ENCODE results near the gene FMN1. TPM values are rescaled to one million over a fixed set of nuclear protein-coding genes. Genes with fewer than 3 reads are reported as not detected.

The FMN1 gene
- total and polyA plus RNA-seq, 2 donors from 2014 or later, result 0.71 to 44.8 TPM

DNA sequence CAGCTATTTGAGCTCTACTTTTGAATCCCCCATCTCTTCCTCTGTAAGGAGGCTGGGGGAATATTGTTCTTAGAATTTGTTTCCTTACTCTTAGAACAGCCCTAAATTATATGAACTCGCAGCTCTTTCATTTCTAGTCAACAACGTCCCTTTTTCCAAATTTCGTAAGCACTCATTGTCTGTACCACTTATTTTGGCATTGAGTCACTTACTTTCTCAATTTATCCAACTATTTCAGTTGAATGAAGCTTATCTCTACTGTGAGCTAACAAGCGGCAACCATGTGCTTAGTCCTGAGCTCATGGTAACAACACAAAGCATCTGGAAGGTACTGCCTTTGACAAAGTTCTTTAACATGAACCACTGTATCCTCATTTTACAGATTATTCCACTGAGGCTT lies 285.6 kb downstream of the FMN1 start:
- Histone ChIP-seq H3K4me3 (ENCODE audit: low read length in 3 of 3) (no peak overlapping the region), H3K9me3 (ENCODE audit: control insufficient read depth in 2 of 3, insufficient read depth in 1 of 3, low read length in 3 of 3) (no peaks in the 10 kb centered on the region), H3K9ac (ENCODE audit: low read length in 3 of 3) (no peak overlapping the region), H3K4me1 (ENCODE audit: control insufficient read depth in 2 of 3, insufficient read depth in 2 of 3, low read depth in 1 of 3, low read length in 3 of 3) (no peaks in the 10 kb centered on the region), H3K27me3 (ENCODE audit: control insufficient read depth, insufficient read depth, low read length) (no peaks in the 10 kb centered on the region), H3K27ac (ENCODE audit: low read depth in 2 of 2, low read length in 2 of 2) (no peak overlapping the region), H3K36me3 (ENCODE audit: control insufficient read depth in 2 of 3, insufficient read depth in 3 of 3, low read length in 3 of 3) (no peaks in the 10 kb centered on the region)
- DNase-seq (no peak), FAIRE-seq (no peak)
- TF ChIP-seq, protein P1, sequence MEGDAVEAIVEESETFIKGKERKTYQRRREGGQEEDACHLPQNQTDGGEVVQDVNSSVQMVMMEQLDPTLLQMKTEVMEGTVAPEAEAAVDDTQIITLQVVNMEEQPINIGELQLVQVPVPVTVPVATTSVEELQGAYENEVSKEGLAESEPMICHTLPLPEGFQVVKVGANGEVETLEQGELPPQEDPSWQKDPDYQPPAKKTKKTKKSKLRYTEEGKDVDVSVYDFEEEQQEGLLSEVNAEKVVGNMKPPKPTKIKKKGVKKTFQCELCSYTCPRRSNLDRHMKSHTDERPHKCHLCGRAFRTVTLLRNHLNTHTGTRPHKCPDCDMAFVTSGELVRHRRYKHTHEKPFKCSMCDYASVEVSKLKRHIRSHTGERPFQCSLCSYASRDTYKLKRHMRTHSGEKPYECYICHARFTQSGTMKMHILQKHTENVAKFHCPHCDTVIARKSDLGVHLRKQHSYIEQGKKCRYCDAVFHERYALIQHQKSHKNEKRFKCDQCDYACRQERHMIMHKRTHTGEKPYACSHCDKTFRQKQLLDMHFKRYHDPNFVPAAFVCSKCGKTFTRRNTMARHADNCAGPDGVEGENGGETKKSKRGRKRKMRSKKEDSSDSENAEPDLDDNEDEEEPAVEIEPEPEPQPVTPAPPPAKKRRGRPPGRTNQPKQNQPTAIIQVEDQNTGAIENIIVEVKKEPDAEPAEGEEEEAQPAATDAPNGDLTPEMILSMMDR (IDR thresholded peaks at IDR 0.05; ENCODE audit: borderline replicate concordance, extremely low read depth, insufficient read depth), result no peak
- intact Hi-C loops (cut with DNase I), result no loop called here

- intact Hi-C loops (cut with DNase I), result no loop called here
- DNase-seq, result peak in 2 of 5 donors; percentile 29 to 44
These were observed 286.2 kb downstream of the FMN1 start for GRCh38 chr15:32908135-32908801.

GRCh38 chr15:32905481-32905880 lies 289.0 kb downstream of the FMN1 start:
- H3K9ac ChIP-seq (ENCODE audit: low read length in 3 of 3), result no peak overlapping the region
- no peak overlapping the region for H3K4me3 ChIP-seq (ENCODE audit: low read length in 3 of 3)
- H3K36me3 ChIP-seq (ENCODE audit: control insufficient read depth in 2 of 3, insufficient read depth in 3 of 3, low read length in 3 of 3), result no peaks in the 10 kb centered on the region
- no peaks in the 10 kb centered on the region for H3K9me3 ChIP-seq (ENCODE audit: control insufficient read depth in 2 of 3, insufficient read depth in 1 of 3, low read length in 3 of 3)
- no peaks in the 10 kb centered on the region for H3K27me3 ChIP-seq (ENCODE audit: control insufficient read depth, insufficient read depth, low read length)
- intact Hi-C loops (cut with DNase I), result no loop called here
- no peak for FAIRE-seq
- H3K4me1 ChIP-seq (ENCODE audit: control insufficient read depth in 2 of 3, insufficient read depth in 2 of 3, low read depth in 1 of 3, low read length in 3 of 3), result no peaks in the 10 kb centered on the region
- TF ChIP-seq, protein P1 (IDR thresholded peaks at IDR 0.05; ENCODE audit: borderline replicate concordance, extremely low read depth, insufficient read depth), result no peak
- no peak overlapping the region for H3K27ac ChIP-seq (ENCODE audit: low read depth in 2 of 2, low read length in 2 of 2)
- no peak for DNase-seq

More at GRCh38 chr15:32908135-32908801, 286.2 kb downstream of the FMN1 start:
- no peak for FAIRE-seq
- H3K27me3 ChIP-seq (ENCODE audit: control insufficient read depth, insufficient read depth, low read length), result no peaks in the 10 kb centered on the region
- H3K36me3 ChIP-seq (ENCODE audit: control insufficient read depth in 2 of 3, insufficient read depth in 3 of 3, low read length in 3 of 3), result no peaks in the 10 kb centered on the region
- no peak overlapping the region for H3K9ac ChIP-seq (ENCODE audit: low read length in 3 of 3)
- H3K27ac ChIP-seq (ENCODE audit: low read depth in 2 of 2, low read length in 2 of 2), result no peak overlapping the region
- no peak overlapping the region for H3K4me3 ChIP-seq (ENCODE audit: low read length in 3 of 3)
- no peaks in the 10 kb centered on the region for H3K9me3 ChIP-seq (ENCODE audit: control insufficient read depth in 2 of 3, insufficient read depth in 1 of 3, low read length in 3 of 3)
- H3K4me1 ChIP-seq (ENCODE audit: control insufficient read depth in 2 of 3, insufficient read depth in 2 of 3, low read depth in 1 of 3, low read length in 3 of 3), result no peaks in the 10 kb centered on the region
- TF ChIP-seq, protein P1 (IDR thresholded peaks at IDR 0.05; ENCODE audit: borderline replicate concordance, extremely low read depth, insufficient read depth), result no peak

GRCh38 chr15:32904448-32904847 lies 290.1 kb downstream of the FMN1 start:
- FAIRE-seq (no peak), DNase-seq (no peak)

More at GRCh38 chr15:32904448-32904847, 290.1 kb downstream of the FMN1 start:
- TF ChIP-seq, protein P1 (IDR thresholded peaks at IDR 0.05; ENCODE audit: borderline replicate concordance, extremely low read depth, insufficient read depth), result no peak
- Histone ChIP-seq H3K4me1 (ENCODE audit: control insufficient read depth in 2 of 3, insufficient read depth in 2 of 3, low read depth in 1 of 3, low read length in 3 of 3) (no peaks in the 10 kb centered on the region), H3K9me3 (ENCODE audit: control insufficient read depth in 2 of 3, insufficient read depth in 1 of 3, low read length in 3 of 3) (no peaks in the 10 kb centered on the region), H3K36me3 (ENCODE audit: control insufficient read depth in 2 of 3, insufficient read depth in 3 of 3, low read length in 3 of 3) (no peaks in the 10 kb centered on the region), H3K27ac (ENCODE audit: low read depth in 2 of 2, low read length in 2 of 2) (no peak overlapping the region), H3K27me3 (ENCODE audit: control insufficient read depth, insufficient read depth, low read length) (no peaks in the 10 kb centered on the region), H3K9ac (ENCODE audit: low read length in 3 of 3) (no peak overlapping the region), H3K4me3 (ENCODE audit: low read length in 3 of 3) (no peak overlapping the region)
- intact Hi-C loops (cut with DNase I), result no loop called here
